HG03045 (cell line): ENCODE results near the gene EIF4H.
"Not testable (repeated sequence)": the region's sequence is repeated elsewhere in the genome, so short reads cannot be mapped to it uniquely, and the experiment has no call there.

Experiments
- ATAC-seq: cut with Tn5 transposase; IDR thresholded peaks from one replicate; pipeline ENCODE4 v1.9.1; 2021; ENCODE audit warnings: mild to moderate bottlenecking, moderate library complexity; ENCODE audit not compliant: unreplicated experiment

The EIF4H gene

DNA sequence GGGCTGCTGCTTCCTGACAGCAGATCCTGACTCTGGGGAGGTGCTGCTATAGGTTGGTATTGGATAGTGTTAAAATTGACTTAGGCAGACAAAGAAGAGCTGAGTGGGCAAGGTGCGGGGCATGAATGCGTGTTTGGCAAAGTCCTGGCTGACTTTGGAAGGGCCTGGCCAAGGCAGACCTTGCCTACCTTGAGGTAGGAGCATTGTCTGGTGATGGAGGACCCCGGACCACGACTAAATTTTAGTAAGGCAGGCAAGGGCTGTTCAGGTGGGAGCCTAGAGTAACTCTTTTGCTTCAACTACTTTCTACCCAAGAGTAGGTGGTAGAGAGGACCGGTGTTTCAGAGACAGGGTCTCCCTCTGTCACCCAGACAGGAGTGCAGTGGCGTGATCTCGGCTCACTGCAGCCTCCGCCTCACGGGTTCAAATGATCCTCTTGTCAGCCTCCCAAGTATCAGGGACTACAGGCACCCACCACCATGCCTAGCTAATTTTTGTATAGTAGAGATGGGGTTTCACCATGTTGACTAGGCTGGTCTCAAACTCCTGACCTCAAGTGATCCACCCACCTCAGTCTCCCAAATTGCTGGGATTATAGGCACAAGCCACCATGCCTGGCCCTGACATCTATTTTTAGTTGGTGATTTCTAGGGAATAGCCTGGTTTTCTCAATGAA lies 23.4 kb downstream of the EIF4H start:
- ATAC-seq = no peak

DNA sequence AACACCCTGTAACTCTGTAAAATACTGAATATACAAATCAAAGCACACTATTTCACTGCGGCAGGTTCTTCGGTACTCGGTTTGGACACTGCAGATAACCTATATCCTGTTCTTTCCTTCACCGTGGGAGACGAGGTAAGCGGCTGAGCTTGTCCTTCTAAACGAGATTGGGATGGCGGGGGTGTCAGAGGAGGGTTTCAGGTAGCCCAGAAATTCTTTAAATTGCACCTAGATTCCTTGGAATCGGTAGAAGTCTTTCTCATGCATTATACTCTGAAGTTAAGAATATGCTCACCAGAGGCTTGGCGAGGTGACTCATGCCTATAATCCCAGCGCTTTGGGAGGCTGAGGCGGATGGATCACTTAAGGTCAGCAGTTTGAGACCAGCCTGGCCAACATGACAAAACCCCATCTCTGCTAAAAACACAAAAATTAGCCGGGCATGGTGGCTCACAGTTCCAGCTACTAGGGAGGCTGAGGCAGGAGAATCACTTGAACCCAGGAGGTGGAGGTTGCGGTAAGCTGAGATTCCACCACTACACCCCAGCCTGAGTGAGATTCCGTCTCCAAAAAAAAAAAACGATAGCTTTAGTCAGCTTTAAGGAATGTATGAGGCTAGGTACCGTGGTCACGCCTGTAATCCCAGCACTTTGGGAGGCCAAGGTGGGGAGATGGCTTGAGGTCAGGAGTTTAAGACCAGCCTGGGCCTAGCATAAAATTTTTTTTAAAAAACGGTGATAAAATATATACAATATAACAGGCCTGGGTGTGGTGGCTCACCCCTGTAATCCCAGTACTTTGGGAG lies 25.6 kb downstream of the EIF4H start:
- ATAC-seq = no peak

GRCh38 chr7:74202841-74203556 lies 28.8 kb downstream of the EIF4H start:
- no peak for ATAC-seq

- no peak for ATAC-seq
Measured at GRCh38 chr7:74203956-74204618, 29.9 kb downstream of the EIF4H start.

DNA sequence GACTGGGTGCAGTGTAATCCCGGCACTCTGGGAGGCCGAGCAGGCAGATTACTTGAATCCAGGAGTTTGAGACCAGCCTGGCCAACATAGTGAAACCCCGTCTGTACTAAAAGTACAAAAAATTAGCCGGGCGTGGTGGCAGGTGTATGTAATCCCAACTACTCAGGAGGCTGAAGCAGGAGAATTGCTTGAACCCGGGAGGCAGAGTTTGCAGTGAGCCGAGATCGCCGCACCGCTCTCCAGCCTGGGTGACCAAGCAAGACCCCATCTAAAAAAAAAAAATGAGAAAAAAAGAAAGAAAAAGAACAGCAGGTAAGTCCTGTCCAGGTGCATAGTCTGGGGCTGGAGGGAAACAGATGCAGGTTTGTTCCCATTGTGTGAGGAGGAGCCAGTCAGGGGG lies 31.9 kb downstream of the EIF4H start:
- ATAC-seq = not testable (repeated sequence)

DNA sequence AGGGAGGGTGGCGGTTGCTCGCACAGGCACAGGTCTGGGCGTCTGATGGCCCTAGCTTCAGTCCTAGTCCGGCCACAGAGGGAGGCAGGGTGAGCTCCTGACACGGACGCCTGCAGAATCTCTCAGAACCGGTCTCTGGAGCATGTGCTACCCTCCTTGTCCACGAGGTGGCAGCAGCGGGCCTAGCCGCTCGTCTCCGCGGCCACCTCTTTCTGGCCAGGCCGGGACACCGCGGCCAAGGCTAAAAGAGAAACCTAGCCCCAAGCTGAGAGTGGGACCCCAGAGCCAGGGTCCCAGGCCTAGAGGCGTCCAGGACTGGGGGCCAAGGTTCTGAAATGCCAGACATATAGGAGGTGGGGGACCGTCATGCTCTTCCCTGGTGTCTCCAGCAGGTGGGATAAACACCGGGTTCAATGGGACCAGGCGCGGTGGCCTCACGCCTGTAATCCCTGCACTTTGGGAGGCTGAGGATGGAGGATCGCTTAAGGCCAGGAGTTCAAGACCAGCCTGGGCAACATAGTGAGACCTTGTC lies 32.5 kb downstream of the EIF4H start:
- ATAC-seq = peak; percentile 44

DNA sequence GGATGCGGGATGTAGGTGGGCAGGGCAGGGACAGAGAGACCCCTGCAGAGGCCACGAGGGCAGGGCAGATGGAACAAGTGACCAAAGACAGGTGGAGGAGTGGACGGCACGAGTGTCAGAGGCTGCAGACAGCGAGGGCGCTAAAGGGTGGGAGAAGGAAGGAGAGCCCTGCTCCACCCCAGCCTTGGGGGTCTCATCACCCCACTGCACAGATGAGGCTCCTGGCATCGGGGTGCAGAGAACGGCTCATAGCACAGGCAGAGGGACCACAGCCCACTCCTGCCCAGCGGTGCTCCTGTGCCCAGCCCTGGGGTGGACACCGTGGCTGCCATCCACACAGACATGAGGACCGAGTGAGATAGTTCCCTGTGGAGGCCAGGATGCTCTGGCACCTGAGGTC lies 33.4 kb downstream of the EIF4H start:
- ATAC-seq = no peak

DNA sequence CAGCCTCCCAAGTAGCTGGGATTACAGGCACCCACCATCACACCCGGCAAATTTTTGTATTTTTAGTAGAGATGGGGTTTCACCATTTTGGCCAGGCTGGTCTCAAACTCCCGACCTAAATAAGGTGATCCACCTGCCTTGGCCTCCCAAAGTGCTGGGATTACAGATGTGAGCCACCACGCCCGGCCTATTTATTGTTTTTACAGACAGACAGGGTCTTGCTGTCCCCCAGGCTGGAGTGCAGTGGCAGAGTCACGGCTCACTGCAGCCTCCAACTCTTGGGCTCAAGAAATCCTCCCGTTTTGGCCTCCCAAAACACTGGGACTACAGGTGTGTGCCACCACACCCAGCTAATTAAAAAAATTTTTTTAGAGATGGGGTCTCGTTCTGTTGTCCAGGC lies 34.1 kb downstream of the EIF4H start:
- ATAC-seq = not testable (repeated sequence)

GRCh38 chr7:74212661-74213060 lies 38.5 kb downstream of the EIF4H start:
- no peak for ATAC-seq

DNA sequence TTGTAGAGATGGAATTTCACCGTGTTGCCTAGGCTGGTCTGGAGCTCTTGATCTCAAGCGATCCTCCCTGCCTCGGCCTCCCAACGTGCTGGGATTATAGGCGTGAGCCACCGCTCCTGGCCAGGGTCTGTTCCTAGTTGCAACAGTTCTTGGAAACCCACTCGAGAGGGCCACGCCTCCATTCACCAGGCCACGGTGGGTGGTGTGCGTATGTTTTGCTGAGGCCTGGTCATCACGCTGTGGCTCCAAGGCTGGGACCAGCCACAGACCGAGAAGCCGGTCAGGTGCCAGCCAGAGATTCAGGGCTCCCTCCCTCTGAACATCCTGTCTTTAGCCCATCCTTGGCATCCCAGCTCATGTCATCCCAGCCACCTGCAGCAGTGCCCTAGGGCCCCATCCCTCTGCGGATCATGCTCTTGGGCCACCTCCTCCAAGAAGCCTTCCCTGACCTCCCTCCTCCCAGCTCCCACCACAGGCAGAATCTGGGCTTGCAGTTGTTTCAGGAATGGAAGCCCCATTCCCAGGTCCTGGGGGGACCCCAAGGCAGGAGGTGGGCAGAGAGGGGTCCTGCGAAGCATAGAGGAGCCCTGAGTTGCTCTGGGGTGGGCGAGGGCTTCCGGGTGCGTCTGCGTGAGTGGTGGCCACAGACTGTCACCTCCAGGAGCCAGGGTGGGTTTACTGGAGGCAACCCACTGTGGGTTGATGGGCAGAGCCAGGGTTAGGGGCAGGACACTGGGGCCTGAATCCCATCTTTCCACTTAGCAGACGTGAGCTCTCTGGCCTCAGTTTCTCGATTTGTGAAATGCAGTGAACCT lies 40.9 kb downstream of the EIF4H start:
- ATAC-seq = no peak

DNA sequence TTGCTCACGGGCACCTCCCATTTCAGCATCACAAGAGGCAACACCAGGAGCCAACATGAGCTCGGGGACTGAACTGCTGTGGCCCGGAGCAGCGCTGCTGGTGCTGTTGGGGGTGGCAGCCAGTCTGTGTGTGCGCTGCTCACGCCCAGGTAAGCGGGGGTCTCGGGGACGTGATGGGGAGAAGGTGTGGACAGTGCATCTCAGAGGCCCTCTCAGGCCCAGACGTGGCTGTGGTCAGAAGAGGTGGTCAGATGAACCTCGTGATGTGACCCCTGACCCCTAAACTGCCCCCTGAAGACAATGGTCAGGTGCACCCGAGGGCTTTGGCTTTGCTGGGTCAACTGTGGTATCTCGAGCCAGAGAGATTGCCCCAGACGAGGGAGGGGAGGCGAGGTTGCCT lies 41.8 kb downstream of the EIF4H start:
- no peak for ATAC-seq

DNA sequence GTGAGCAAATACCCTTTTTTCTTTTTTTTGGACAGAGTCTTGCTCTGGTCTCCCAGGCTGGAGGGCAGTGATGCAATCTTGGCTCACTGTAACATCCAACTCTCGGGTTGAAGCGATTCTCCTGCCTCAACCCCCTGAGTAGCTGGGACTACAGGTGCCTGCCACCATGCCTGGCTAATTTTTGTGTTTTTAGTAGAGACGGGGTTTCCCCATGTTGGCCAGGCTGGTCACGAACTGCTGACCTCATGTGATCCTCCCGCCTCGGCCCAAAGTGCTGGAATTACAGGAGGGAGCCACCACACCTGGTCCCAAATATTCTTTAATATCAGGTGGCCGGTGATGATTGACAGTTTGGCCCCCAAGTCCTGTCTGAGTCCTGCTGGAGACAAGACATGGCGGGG lies 42.2 kb downstream of the EIF4H start:
- no peak for ATAC-seq

- ATAC-seq = no peak
Measured at GRCh38 chr7:74217455-74218342, 43.5 kb downstream of the EIF4H start.

DNA sequence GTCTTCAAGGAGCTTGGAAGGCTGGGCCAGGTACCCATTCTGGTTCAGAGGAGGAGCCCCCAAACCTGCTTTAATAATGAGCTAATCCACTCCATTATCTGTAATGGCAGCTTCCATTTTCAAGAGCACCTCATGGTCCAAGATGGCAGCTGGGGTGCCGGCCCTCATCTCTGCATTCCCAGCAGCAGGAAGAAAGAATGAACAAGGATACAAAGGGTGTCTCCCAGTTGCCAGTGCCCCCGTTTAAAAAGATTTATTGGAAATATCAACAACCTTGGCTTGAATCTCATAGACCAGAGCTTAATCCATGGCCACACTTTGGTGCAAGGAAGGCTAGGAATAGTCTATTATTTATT lies 44.2 kb downstream of the EIF4H start:
- ATAC-seq = no peak

GRCh38 chr7:74219416-74219815 lies 45.3 kb downstream of the EIF4H start:
- no peak for ATAC-seq

GRCh38 chr7:74220229-74220628 lies 46.1 kb downstream of the EIF4H start:
- ATAC-seq = no peak

DNA sequence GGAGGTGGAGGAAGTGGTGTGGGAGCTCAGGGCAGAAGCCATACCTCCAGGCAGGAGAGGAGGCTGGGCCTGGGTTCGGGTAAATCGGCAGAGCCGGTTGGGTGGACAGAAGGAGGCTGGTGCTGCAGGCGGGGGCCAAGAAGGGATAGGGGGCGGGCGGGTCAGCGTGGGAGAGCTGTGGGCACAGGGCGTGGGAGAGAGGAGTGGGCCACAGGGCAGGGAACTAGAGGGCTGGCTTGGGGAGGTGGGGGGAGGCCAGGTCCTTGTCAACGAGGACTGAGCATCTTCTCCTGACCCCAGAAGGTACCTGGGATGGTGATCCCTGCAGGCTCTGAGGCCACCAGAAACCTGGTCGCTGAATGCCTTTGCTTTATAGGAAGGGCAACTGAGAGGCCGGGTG lies 47.6 kb downstream of the EIF4H start:
- no peak for ATAC-seq

DNA sequence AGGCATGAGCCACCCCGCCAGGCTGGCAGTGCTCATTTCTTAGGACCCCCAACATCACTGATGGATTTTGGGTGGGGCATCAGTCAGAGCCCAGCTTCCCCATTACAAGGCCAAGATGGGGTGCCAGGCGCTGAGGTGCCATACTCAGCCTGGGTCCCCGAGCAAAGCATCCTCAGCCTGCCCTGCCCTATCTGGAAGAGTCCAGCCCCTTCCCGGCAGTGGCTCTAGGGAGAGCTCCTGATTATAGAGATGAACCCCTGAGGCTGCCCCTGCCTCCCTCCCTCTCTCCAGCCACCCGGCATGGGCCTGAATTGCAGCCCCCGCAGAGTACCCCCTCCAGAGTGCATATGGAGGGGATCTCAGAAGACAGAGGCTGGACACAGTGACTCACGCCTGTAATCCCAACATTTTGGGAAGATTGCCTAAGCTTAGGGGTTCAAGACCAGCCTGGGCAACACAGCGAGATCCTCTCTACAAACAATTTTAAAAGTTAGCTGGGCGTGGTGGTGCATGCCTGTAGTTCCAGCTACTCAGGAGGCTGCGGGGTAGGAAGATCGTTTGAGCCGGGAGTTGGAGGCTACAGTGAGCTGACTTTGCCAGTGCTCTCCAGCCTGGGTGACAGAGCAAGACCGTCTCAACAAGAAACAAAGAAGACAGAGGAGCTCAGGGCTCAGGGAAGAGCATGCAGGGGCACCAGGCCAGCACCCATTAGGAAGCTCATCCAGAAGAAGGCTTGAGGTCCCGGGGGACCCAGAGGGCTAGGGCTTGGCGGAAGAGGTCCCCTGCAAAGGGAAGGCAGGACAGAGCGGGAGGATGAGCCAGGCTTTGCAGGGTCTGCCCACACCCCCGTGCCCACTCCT lies 48.9 kb downstream of the EIF4H start:
- no peak for ATAC-seq
